HG02798 (cell line): Measurements from ENCODE around the gene TRIP6.
A peak's percentile ranks its signal among the peaks of the same experiment; 100 is the strongest.
"Not testable (repeated sequence)": the region's sequence is repeated elsewhere in the genome, so short reads cannot be mapped to it uniquely, and the experiment has no call there.

Experiments
- ATAC-seq: cut with Tn5 transposase; IDR thresholded peaks from one replicate; pipeline ENCODE4 v1.9.1; 2021; ENCODE audit warnings: mild to moderate bottlenecking; ENCODE audit not compliant: unreplicated experiment, poor library complexity

The TRIP6 gene

GRCh38 chr7:100837099-100837836 lies 29.9 kb upstream of the TRIP6 start:
- ATAC-seq: peak; percentile 83

DNA sequence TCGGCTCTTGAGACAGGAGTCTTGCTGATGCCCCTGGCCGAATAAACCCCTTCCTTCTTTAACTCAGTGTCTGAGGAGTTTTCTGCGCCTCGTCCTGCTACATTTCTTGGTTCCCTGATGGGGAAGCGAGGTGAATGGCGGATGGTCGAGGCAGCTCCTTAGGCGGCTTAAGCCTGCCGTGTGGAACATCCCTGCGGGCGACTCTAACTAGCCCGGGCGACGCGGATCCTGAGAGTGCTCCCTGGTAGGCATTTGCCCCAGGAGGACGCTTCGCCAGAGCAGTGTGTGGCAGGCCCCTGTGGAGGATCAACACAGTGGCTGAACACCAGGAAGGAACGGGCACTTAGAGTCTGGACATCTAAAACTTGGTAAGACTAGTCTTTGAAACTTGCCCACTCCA lies 27.8 kb upstream of the TRIP6 start:
- ATAC-seq: no peak

DNA sequence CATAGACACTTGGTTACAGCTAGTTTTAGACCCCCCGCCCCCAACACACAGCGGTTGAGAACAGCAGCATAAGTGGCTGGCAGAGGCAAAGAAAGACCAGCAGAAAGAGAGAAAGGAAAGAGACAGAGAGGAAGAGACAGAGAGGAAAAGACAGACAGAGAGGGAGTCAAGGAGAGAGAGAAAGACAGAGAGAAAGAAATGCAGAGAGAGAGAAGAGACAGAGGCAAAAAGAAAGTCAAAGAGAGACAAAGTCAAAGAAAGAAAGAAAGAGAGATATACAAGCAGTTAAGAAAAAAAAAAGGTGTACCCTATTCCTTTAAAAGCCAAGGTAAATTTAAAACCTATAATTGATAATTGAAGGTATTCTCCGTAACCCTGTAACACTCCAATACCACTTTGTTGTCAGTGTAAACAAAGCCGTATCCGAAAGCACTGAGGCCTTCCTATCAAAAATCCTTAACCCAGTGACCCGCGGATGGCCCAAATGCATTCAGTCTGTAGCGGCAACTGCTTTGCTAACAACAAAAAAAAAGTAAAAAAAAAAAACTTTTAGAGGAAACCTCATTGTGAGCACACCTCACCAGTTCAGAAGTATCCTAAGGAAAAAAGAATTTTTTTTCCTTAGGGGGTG lies 26.6 kb upstream of the TRIP6 start:
- no peak for ATAC-seq

- no peak for ATAC-seq
Measured at GRCh38 chr7:100847360-100847759, 19.8 kb upstream of the TRIP6 start.

GRCh38 chr7:100852048-100852872 lies 14.9 kb upstream of the TRIP6 start, which contains the start of gene SLC12A9:
Gene SLC12A9, plus strand, starts transcription at chr7:100852713. Its CDS starts 1,485 bp downstream, at chr7:100854198.
- peak; percentile 94 for ATAC-seq

DNA sequence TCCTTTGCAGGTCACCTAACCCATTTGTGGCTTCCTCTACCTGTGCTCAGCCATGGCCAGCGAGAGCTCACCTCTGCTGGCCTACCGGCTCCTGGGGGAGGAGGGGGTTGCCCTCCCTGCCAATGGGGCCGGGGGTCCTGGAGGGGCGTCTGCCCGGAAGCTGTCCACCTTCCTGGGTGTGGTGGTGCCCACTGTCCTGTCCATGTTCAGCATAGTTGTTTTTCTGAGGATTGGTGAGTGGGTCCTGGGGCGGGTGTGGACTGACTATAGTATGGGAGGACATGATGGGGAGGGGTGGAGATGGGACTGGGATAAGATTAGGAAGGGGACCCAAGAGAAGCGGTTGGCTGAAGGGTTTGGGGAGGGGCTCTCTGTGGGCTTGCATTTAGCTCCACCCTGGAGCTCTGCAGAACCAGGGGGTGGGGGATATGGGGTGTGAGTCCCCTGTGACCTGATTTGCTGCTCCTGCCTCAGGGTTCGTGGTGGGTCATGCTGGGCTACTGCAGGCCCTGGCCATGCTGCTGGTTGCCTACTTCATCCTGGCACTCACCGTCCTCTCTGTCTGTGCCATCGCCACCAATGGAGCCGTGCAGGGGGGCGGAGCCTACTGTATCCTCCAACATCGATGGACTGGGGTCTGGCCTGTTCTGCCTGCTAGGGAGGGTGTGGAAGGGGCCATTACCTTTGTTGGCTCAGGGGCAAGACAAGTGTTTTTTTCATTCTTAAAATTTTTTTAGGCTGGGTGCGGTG lies 12.9 kb upstream of the TRIP6 start:
- no peak for ATAC-seq

- not testable (repeated sequence) for ATAC-seq
Measured at GRCh38 chr7:100854899-100855298, 12.3 kb upstream of the TRIP6 start.

GRCh38 chr7:100855515-100855914 lies 11.7 kb upstream of the TRIP6 start:
- ATAC-seq: no peak

- ATAC-seq: no peak
Measured at GRCh38 chr7:100856871-100857282, 10.3 kb upstream of the TRIP6 start.

DNA sequence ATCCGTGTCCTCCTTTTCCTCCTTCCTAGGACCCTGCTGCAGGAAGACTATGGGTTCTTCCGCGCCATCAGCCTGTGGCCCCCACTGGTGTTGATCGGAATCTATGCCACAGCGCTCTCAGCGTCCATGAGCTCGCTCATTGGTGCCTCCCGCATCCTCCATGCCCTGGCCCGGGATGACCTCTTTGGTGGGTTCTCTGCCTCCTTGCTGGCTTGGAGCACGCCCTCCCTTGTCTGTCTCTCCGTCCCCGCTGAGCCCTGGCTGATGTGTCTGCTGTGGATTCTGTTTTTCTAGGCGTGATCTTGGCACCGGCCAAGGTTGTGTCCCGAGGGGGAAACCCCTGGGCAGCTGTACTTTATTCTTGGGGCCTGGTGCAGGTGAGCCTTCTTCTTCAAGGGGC lies 7.3 kb upstream of the TRIP6 start:
- ATAC-seq: no peak

DNA sequence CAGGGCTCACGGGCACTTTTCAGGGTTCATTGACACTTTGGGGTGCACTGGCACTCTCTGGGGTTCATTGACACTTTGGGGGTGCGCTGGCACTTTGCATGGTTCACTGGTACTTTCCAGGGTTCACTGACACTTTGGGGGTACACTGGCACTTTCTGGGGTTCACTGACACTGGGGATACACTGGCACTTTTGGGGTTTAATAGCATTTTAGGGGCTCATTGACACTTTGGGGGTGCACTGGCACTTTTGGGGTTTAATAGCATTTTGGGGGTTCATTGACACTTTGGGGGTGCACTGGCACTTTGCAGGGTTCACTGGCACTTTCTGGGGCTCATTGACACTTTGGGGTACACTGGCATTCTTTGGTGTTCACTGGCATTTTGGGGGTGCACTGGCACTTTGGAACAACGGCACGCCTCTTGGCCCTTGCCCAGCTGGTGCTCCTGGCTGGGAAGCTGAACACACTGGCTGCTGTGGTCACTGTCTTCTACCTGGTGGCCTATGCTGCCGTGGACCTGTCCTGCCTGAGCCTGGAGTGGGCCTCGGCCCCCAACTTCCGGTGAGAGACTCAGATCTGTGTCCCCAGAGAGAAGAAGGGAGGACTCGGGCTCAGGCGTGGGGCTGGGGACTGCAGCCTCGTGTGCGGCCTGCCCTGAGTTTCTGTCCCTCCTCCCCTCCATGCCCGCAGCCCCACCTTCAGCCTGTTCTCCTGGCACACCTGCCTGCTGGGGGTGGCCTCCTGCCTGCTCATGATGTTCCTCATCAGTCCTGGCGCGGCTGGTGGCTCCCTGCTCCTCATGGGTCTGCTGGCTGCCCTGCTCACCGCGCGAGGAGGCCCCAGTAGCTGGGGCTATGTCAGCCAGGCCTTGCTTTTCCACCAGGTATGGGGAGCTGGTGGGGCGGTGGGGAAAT lies 6.2 kb upstream of the TRIP6 start:
- no peak for ATAC-seq

GRCh38 chr7:100861616-100861985 lies 5.6 kb upstream of the TRIP6 start:
- ATAC-seq: no peak

DNA sequence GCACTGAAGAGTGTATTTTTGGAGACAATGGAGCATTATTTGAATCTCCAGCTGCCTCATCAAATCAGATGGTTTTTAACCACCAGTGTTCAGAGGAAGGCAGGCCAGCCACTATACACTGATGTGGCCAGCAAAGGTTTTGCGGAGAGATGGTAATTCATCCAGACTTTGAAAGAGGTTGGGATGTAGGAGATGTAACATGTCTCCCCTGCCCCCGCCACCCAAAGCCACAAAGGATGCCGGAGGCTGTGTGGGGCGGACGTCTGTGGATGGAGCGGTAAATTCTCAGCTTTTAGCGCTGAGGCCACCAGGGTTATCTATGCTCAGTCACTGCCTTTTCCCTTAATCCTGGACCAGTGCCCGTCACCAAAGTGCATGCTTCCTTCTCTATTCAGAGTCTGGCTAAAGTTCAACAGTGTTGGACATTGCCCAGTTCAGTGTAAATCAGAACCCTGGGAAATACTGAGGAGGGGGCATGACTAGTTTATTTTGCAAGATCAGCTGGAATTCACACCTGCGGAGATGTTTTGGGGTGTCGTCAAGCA lies 3.7 kb upstream of the TRIP6 start:
- no peak for ATAC-seq

DNA sequence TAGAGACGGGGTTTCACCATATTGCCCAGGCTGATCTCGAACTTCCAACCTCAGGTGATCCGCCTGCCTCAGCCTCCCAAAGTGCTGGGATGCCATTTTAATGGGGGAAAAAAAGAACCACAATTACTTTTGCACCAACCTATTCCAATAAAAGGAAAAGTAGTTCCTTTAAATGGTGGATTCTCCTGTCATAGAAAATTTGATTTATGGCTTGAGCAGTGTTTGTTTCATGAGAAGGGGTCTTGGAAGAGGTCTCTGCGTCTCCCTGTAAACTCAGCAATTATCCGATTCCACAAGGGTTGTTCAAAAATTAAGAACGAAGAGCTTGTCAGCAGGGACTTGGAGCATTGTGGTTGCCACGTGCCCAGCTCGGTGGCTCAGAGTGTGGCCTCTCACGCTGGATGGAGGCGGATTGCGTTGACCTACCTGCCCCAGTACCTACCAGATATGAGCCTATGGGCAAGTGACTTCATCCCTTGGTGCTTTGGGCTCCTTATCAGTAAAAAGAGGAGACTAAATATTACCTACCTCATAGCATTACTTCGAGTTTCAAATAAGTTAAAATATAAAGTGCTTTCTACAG lies 2.8 kb upstream of the TRIP6 start:
- no peak for ATAC-seq

GRCh38 chr7:100865372-100865911 lies 1.7 kb upstream of the TRIP6 start:
- ATAC-seq: no peak

DNA sequence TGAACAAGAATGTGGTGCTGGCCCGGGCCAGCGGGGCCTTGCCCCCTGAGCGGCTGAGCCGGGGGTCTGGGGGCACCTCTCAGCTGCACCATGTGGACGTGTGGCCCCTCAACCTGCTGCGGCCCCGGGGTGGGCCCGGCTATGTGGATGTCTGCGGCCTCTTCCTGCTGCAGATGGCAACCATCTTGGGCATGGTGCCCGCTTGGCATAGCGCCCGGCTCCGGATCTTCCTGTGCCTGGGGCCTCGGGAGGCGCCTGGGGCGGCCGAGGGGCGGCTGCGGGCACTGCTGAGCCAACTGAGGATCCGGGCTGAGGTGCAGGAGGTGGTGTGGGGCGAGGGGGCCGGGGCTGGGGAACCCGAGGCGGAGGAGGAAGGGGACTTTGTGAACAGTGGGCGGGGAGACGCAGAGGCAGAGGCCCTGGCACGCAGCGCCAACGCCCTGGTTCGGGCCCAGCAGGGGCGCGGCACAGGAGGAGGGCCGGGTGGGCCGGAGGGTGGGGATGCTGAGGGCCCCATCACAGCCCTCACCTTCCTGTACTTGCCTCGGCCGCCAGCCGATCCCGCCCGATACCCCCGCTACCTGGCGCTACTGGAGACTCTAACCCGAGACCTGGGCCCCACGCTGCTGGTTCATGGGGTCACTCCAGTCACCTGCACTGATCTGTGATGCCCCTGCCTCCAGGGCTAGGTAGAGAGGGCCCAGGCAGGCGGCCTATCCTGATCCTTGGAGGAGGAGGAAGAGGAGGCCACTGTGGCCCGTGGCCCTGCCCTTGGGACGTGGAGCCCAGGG lies 1.1 kb upstream of the TRIP6 start:
- ATAC-seq: no peak

DNA sequence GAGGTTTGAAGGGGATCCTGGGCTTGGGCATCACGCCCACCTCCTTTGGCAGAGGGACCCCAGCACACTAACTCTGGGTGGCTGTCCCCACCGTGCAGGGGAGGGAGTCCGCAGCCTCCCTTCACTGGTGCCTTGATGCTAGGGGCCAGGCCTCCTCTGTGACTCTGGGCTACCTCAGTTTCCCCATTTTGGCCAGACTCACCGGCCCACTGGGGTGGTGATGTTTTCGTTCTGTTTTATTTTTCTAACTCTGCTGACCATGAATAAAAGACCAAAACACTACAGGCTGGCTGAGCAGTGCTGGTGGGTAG lies 503 bp upstream of the TRIP6 start:
- ATAC-seq: peak; percentile 3
